ENCODE data around the gene KLF17. TPM values are rescaled to one million over a fixed set of nuclear protein-coding genes. Genes with fewer than 3 reads are reported as not detected.

KLF17 gene
- total and polyA plus RNA-seq, 2 of the 8 experiments (the other 6 are each of a cell fraction or from before 2014, with no cell fraction given), result not detected

GRCh38 chr1:44113095-44113609 lies 5.5 kb upstream of the KLF17 start:
- no peak overlapping the region for H2BK120ac ChIP-seq (replicated peaks; ENCODE audit: low read depth, low read length)
- no peak overlapping the region for H3K56ac ChIP-seq (replicated peaks; ENCODE audit: insufficient read length, low read depth, low read length)
- H3K4me3 ChIP-seq (ENCODE audit: extremely low read depth in 1 of 4, insufficient read depth in 2 of 4, low read depth in 3 of 4, low read length in 4 of 4), result no peak overlapping the region
- H2BK20ac ChIP-seq (ENCODE audit: low read length), result no peak overlapping the region
- no peak overlapping the region for H3K9ac ChIP-seq (replicated peaks in 1 of 4; ENCODE audit: extremely low read depth in 1 of 4, low read depth in 3 of 4, low read length in 3 of 4)
- H3K18ac ChIP-seq (ENCODE audit: extremely low read depth, low read length), result no peak overlapping the region
- H2BK5ac ChIP-seq (ENCODE audit: low read depth, low read length), result no peak overlapping the region
- no peaks in the 10 kb centered on the region for H3K9me3 ChIP-seq (ENCODE audit: insufficient read depth in 2 of 2, low read depth in 1 of 2, low read length in 1 of 2)
- H4K91ac ChIP-seq (replicated peaks; ENCODE audit: insufficient read length, low read length), result no peak overlapping the region
- H2BK12ac ChIP-seq (ENCODE audit: low read depth, low read length), result no peak overlapping the region
- no peak overlapping the region for H2AFZ ChIP-seq (ENCODE audit: low read length)
- no peaks in the 10 kb centered on the region for H3K79me2 ChIP-seq (ENCODE audit: control insufficient read depth in 1 of 2, insufficient read depth in 2 of 2, low read length in 2 of 2)
- no peak overlapping the region for H3K23ac ChIP-seq (ENCODE audit: insufficient read length)
- no peak overlapping the region for H4K8ac ChIP-seq (ENCODE audit: extremely low read depth, insufficient read depth, low read length)
- no peaks in the 10 kb centered on the region for H3K27me3 ChIP-seq (replicated peaks in 1 of 4; ENCODE audit: control insufficient read depth in 3 of 4, extremely low read depth in 1 of 4, insufficient read depth in 3 of 4, low read length in 3 of 4)
- DNase-seq (ENCODE audit: low read depth in 1 of 2, low spot score in 2 of 2), result no peak
- no peak overlapping the region for H4K5ac ChIP-seq (ENCODE audit: insufficient read length, low read depth, low read length)
- no peak overlapping the region for H3K4ac ChIP-seq (replicated peaks; ENCODE audit: insufficient read length, low read depth, low read length)
- H3K27ac ChIP-seq (ENCODE audit: low read depth, low read length), result no peak overlapping the region
- no peaks in the 10 kb centered on the region for H3K36me3 ChIP-seq (ENCODE audit: control insufficient read depth in 2 of 4, insufficient read depth in 4 of 4, low read length in 3 of 4)
- no peak for FAIRE-seq
- H3K4me2 ChIP-seq (ENCODE audit: insufficient read depth in 1 of 2, low read depth in 2 of 2, low read length in 2 of 2), result no peak overlapping the region
- no peaks in the 10 kb centered on the region for H3K4me1 ChIP-seq (replicated peaks in 1 of 4; ENCODE audit: control insufficient read depth in 3 of 4, insufficient read depth in 4 of 4, low read length in 3 of 4)
- H3K79me1 ChIP-seq (ENCODE audit: low read depth, low read length), result no peaks in the 10 kb centered on the region
- no peak overlapping the region for H2BK15ac ChIP-seq (ENCODE audit: low read length)
- 77% methylated on average over 2 of the region's 2 CpGs; no CpG with 5 or more reads in 1 of the 2 experiments for WGBS, 2 experiments (ENCODE audit: extremely low coverage in 1 of 2, insufficient coverage in 1 of 2, insufficient read length in 1 of 2, insufficient replicate concordance in 2 of 2, low coverage in 1 of 2, low lambda C conversion rate in 2 of 2, missing lambda C conversion rate in 1 of 2)
- no peak overlapping the region for H3K14ac ChIP-seq (ENCODE audit: insufficient read length)
- no peak overlapping the region for H2AK5ac ChIP-seq (ENCODE audit: low read depth, low read length)
- H4K20me1 ChIP-seq (replicated peaks in 1 of 2; ENCODE audit: control insufficient read depth in 1 of 2, insufficient read depth in 2 of 2, low read length in 2 of 2), result no peaks in the 10 kb centered on the region
- CTCF ChIA-PET (ENCODE audit: partially characterized antibody), result interaction anchor here (0.6 to 1.8 kb wide), 4 partner anchors 20 to 182 kb away, joined by 3 to 5 read pairs (median 4); no protein-coding TSS in a partner anchor
- H3K23me2 ChIP-seq (ENCODE audit: low read depth, low read length), result no peaks in the 10 kb centered on the region
- POLR2A ChIA-PET (ENCODE audit: partially characterized antibody), result no interaction called here
- no peak for TF ChIP-seq CBX5 (IDR thresholded peaks at IDR 0.05; ENCODE audit: low read depth, low read length)
- TF ChIP-seq, protein P1, sequence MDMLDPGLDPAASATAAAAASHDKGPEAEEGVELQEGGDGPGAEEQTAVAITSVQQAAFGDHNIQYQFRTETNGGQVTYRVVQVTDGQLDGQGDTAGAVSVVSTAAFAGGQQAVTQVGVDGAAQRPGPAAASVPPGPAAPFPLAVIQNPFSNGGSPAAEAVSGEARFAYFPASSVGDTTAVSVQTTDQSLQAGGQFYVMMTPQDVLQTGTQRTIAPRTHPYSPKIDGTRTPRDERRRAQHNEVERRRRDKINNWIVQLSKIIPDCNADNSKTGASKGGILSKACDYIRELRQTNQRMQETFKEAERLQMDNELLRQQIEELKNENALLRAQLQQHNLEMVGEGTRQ (IDR thresholded peaks at IDR 0.05; ENCODE audit: low read length), result no peak
- TF ChIP-seq, protein P2, sequence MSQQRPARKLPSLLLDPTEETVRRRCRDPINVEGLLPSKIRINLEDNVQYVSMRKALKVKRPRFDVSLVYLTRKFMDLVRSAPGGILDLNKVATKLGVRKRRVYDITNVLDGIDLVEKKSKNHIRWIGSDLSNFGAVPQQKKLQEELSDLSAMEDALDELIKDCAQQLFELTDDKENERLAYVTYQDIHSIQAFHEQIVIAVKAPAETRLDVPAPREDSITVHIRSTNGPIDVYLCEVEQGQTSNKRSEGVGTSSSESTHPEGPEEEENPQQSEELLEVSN (IDR thresholded peaks at IDR 0.05), result no peak
- TF ChIP-seq JUN (IDR thresholded peaks at IDR 0.05; ENCODE audit: low read depth, low read length), result no peak
- no peak for TF ChIP-seq CHD2 (IDR thresholded peaks at IDR 0.05; ENCODE audit: low read length)
- no peak for TF ChIP-seq ATF3 (IDR thresholded peaks at IDR 0.05; ENCODE audit: insufficient read depth, low read depth, low read length)
- no peak for TF ChIP-seq CBX8 (IDR thresholded peaks at IDR 0.05; ENCODE audit: borderline replicate concordance, low read depth, low read length)
- no peak for TF ChIP-seq POLR2A (IDR thresholded peaks at IDR 0.05; ENCODE audit: control extremely low read depth in 1 of 2, low read depth in 2 of 2, low read length in 2 of 2)
- no peak for TF ChIP-seq RBBP5 (IDR thresholded peaks at IDR 0.05; ENCODE audit: borderline replicate concordance, low read depth, low read length)
- TF ChIP-seq HDAC6 (IDR thresholded peaks at IDR 0.05; ENCODE audit: low read depth, low read length), result no peak
- TF ChIP-seq CTBP2 (IDR thresholded peaks at IDR 0.05; ENCODE audit: borderline replicate concordance, insufficient read depth, insufficient read length, low read length), result no peak

Data from H1 (cell line).